ENCODE results near the gene ZNF766.

DNA sequence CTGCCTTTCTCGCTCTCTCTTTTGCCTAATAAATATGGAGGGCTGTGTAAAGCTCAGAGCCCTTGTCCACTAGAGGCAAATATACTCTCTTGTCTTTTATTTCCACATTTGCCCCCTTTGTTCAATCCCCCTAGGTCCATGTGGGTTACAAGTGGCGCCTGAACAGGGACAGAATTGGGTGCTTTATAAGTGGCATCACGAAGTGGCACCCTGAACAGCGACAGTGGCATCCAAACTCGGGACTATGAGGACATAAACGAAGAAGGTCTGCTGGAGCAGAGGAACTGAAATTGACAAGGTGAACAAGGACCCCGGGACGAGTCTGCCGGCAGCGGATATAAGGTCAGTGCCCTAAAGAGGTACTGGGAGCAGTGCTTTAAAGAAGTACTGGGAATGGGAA lies 62.4 kb downstream of the ZNF766 start:
- TF ChIP-seq, protein P1, sequence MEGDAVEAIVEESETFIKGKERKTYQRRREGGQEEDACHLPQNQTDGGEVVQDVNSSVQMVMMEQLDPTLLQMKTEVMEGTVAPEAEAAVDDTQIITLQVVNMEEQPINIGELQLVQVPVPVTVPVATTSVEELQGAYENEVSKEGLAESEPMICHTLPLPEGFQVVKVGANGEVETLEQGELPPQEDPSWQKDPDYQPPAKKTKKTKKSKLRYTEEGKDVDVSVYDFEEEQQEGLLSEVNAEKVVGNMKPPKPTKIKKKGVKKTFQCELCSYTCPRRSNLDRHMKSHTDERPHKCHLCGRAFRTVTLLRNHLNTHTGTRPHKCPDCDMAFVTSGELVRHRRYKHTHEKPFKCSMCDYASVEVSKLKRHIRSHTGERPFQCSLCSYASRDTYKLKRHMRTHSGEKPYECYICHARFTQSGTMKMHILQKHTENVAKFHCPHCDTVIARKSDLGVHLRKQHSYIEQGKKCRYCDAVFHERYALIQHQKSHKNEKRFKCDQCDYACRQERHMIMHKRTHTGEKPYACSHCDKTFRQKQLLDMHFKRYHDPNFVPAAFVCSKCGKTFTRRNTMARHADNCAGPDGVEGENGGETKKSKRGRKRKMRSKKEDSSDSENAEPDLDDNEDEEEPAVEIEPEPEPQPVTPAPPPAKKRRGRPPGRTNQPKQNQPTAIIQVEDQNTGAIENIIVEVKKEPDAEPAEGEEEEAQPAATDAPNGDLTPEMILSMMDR (IDR thresholded peaks at IDR 0.05) = no peak
- no peak for TF ChIP-seq POLR2A (IDR thresholded peaks at IDR 0.05)
